GM21825 (cell line): ENCODE data around the gene APOL5.
"Not testable (repeated sequence)": the region's sequence is repeated elsewhere in the genome, so short reads cannot be mapped to it uniquely, and the experiment has no call there.

ENCODE experiments used
- ATAC-seq: cut with Tn5 transposase; IDR thresholded peaks from one replicate; pipeline ENCODE4 v1.9.1; 2021; ENCODE audit warnings: mild to moderate bottlenecking, moderate library complexity; ENCODE audit not compliant: unreplicated experiment

Gene APOL5

DNA sequence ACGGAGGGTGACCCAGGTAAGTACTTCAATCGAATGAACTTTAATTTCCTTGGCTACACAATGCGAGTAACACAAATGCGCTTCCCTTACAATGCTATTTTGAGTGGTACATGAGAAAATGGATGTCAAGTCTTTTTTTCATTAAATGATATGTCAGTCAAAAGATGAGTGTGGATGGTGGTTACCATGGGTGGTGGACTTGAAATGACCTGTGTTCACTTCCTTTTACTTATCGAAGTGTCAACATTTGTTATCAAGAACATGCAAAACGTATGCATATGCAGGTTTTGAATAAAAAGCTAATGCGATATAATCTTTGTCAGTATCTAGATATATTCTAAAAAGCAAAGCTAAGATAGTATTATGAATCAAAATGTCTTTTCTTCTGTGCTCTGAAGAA lies 8.8 kb upstream of the APOL5 start:
- no peak for ATAC-seq

DNA sequence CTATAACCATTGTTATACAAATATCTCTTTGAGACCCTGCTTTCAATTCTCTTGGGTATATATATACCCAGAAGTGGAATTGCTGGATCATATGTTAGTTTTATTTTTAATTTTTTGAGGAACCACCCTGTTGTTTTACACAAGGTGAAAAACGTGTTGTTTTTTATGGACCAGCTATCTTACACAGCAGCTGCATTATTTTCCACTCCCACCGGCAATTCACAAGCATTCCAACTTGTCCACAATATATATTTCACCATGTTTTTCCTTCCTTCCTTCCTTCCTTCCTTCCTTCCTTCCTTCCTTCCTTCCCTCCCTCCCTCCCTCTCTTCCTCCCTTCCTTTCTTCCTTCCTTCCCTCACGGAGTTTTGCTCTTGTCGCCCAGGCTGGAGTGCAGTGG lies 6.3 kb upstream of the APOL5 start:
- no peak for ATAC-seq

DNA sequence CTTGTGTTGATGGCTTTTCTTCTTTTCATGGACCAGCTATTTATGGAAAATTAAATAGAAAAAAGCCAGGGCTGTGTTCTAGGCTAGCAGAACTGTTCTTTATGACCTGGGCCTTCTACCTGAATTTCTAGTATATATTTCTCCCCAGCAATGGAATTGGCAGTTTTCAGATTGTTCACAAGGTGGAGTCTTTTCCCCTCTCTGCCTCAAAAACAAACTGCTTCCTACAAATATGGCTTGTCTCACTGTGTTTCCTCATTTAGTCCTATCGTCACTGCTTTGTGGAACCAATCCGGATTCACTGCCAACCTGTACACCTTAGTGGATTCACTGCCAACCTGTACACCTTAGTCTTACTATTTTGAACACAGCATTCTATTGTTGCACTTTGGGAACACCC lies 5.0 kb upstream of the APOL5 start:
- no peak for ATAC-seq

DNA sequence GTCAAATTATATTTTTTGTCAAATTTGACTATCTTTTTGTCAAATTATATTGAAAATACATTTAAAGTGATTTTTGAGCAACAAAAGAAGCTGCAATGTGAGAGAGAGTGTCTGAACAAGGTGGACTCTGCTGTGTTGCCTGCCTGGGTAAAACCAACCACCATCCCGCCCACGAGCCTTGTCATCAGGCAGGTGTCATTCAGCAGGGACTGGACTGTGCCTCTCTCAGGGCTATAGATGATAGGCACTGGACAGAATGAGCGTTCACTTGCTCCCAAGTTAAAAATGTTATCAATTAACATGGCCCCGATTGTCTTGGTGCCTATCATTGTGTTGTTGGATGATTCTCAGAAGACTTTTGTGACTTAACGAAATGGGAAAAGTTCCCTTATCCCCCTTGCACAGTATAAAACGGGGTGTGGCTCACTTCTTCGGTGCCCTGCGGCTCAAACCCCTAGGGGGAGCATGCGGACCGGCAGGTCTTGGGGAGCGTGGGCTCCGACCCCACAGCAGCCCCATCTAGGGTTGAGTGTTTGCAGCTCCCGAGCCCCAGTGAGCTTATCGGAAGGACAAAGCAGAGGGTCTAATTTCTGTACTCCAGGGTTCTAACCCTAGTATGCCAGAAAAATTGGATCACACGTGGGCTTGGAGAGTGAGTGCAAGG lies 1.7 kb downstream of the APOL5 start:
- no peak for ATAC-seq

DNA sequence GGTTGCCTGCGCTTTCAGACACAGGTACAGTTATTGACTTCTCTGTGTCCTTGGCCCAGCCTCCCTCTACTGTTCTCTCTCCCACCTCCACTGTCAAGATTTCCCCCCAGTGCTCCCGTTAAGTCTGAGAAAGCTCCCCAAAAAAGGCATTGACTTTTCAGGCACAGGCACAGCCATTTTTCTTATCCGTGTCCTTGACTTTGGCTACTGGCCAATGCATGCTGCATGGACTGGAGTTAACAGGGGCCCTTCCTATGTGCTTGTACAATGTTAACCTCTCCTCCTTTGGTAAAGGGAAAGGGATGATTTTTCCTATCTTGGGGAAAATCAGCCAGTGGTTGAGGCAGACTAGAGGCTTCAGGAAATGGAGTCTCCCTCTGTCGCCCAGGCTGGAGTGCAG lies 4.3 kb downstream of the APOL5 start:
- no peak for ATAC-seq

DNA sequence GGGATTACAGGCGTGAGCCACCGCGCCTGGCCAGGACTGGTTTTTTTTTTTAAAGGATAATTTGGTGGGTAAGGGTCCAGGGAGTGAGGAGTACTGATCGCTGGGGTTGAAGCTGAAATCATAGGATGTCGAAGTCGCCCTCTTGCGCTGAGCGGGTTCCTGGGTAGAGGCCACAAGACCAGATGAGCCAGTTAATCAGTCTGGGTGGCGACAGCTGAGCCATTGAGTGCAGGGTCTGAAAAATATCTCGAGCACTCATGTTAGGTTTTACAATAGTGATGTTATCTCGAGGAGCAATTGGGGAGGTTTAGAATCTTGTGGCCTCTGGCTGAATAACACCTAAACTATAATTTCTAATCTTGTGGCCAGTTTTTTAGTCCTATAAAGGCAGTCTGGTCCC lies 7.8 kb downstream of the APOL5 start:
- no peak for ATAC-seq

DNA sequence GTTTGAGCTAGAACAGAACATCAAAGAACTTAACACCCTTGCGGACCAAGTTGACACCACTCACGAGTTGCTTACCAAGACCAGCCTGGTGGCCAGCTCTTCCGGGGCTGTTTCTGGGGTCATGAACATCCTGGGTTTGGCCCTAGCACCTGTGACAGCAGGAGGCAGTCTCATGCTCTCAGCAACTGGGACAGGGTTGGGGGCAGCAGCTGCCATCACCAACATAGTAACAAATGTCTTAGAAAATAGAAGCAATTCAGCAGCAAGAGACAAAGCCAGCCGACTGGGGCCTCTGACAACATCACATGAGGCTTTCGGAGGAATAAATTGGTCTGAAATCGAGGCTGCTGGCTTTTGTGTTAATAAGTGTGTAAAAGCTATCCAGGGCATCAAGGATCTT lies 8.7 kb downstream of the APOL5 start:
- ATAC-seq = no peak

DNA sequence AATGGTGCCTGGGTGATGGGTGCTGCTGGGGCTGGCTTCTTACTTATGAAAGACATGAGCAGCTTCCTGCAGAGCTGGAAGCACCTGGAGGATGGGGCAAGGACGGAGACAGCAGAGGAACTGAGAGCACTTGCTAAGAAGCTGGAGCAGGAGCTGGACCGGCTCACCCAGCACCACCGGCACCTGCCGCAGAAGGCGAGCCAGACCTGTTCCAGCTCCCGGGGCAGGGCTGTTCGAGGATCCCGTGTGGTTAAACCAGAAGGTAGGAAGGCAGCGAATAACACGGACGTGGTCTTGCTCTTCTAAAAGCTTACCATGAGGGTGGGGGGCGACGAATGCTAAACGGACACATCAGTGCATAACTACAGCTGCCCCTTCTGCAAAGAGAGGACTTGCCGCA lies 9.3 kb downstream of the APOL5 start:
- no peak for ATAC-seq

DNA sequence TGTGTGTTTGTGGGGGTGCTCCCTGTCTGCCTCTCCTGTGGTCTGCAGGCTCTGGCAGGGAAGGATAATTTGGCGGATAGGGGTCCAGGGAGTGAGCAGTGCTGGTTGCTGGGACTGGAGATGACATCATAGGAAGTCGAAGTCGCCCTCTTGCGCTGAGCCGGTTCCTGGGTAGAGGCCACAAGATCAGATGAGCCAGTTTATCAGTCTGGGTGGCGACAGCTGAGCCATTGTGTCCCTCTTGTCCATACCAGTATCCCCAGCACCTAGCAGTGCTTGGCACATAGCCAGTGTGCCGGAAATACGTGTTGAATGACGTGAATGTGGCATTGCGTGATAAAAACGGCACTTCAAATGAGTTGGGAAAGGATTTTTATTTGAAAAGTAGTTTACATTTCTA lies 9.8 kb downstream of the APOL5 start:
- no peak for ATAC-seq

DNA sequence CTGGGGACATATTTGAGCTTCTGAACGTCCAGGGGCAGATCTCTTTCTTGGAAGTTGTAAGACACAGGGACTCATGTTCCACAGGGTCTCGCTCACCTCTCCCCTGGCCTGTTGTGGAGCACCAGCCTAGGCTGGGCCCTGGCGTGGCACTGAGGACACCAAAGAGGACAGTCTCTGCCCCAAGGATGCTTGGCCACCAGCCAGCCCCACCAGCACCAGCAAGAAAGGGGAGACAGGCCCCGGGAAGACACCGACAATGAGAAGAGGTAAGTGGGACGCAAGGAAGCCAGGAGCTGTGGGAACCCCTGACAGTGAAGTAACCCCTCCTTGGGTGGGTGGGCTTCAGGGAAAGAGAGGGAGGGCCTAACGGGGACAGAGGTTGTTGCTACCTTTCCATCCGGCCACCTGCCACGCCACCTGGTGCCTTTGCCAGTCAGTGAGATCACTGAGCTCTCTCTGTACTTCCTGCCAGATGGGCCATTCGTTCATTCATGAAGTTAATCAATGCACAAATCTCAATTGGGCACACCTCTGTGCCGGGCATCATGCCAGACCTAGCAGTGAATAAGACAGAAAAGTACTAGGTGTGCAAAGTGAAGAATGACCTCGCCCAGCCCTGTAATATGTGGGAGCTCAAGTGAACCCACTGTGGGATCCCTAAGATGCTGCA lies 11.1 kb downstream of the APOL5 start:
- no peak for ATAC-seq

DNA sequence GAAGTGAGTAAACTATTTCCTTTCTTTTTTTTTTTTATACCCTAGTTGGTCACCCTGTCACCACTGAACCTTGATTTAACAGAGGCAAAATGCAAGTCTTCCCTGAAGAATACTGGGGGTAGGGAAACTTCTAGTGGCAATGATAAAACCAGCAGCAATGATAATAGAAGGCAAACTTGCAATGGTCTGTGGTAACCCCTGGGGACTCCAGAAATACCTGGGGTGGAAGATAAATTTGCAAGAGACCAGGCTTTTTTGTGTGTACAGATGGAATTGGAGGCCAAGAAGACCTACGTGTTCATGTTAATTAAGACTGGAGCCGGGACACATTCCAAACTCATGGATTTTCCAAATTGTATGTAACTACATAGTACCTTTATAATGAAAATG lies 11.6 kb downstream of the APOL5 start:
- ATAC-seq = no peak

DNA sequence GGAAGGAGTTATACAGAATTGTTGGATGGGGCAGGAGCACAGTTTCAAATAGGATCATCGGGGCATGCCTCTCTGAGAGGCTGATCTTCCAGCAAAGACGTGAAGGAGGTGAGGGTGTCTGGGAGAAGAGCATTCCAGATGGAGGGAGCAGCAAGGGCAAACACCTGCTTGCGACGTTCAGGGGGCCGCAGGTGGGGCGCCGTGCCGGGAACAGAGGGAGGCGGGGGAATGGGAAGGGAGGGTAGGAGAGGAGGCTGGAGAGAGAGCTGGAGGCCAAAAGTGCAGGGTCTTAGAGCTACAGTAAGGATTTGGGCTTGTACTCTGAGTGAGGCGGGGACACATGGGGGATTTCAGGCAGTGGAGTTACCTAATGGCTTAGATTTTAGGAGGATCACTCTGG lies 13.6 kb downstream of the APOL5 start:
- no peak for ATAC-seq

DNA sequence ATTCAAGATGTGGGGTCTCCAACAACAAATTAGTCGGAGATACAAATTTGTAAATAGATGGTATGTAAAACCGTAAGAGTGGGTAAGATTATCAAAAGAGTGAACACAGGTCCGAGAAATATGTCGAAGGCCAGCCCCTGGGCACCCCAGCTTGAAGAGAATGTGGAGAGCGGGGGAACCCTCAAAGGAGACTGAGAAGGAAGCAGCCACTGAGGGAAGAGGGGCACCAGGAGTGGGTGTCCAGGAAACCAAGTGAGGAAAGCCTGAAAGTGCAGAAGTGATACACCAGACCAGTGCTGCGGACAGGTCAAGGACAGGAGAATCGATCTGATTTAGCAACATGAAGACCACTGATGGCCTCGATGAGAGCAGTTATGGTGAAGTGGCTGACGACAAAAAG lies 14.4 kb downstream of the APOL5 start:
- no peak for ATAC-seq

DNA sequence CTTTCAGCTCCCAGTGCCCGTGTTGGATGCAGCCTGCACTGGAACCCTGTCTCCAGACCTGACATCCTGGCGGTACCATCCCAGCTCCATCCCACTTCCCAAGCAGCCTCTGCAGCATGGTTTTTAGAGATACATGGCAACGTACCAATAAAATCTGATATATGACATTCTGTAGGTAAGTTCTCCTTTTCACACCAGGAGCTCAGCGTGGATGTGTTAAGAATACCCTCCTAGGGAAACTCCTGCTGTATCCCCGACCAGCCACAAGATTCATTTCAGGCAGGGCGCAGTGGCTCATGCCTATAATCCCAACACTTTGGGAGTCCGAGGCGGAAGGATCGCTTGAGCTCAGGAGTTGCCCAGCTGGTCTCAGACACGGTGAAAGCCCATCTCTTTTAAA lies 15.4 kb downstream of the APOL5 start:
- ATAC-seq = no peak

DNA sequence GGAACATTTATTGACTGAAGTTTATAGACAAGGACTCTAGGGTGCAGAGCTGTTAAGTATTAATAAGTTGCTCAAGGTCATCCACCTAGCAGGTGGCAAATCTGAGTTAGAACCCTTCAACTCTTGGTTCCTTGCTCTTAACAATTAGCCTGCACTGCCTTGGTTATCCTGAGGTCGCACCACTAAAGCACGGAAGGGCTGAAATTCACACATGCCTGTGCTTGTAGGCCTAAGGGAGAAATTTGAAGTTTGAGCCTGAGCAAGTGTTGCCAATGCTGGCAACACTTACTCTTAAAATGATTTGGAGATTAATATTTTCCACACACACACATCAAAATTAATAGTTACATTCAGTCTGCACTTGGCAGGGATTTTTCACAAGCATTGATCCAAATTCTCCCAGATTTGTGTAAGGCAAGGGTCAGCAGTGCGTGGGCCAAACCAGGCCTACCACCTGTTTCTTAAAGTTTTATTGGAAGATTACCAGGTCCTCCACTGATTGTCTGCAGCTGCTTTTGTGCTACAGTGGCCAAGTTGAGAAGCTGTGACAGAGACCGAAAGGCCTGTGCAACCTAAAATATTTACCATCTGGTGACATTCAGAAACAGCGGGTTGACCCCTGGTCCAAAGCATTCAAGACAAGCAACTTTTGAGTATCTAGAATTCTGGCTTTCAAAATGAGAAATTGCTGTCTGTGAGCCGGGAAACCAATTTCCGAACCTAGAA lies 16.3 kb downstream of the APOL5 start:
- ATAC-seq = no peak

DNA sequence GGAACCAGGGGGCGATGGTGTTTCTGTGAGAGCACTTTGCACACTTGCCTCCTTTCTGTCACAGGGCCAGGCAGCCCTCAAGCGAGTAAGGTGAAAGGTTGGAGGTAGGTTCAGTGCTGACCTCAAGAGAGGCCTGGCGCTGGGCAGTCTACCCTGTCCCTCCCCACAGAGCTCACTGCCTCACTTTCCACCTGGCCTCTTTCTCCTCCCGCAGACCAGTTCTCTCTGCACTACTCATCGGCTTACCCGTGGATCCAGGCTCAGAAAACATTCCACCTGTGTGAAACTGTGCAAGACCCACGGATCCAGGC lies 16.8 kb downstream of the APOL5 start:
- ATAC-seq = no peak

DNA sequence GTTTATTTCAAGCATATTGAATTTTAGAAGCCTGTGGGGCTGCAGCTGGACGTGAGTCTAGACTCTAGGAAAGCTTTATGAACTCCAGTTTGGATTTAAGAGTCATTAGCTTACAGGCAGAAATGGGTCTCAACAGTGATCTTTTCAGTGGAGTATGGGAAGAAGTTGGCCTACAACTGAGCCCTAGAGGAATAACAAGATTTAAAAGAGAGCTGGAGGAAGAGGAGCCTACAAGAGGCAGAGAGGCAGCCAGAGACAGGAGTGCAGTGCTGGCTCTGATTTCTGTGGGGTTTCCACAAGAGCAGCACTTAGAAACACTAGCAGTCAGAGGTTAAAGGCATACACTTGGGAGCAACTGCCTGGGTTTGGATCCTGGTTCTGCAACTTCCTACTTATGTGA lies 17.9 kb downstream of the APOL5 start:
- no peak for ATAC-seq

DNA sequence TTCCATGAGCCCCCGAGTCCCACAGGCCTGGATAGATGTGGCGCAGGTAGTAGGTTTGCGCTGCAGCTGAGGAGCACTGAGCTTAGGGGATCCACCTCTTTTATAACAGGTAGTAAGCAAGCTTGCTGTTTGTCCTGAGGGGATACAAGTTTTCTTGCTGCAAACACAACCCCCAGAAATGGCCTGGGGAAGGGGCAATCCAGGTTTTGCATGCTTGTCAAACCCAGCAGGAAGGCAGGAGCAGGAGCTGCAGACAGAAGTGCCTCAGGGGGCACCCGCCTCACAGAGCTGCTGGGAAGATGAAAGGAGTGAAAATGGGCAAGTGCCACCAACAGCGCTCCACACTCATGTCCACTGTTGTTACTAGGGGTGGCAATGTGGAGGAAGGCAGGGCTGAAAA lies 18.5 kb downstream of the APOL5 start:
- no peak for ATAC-seq

DNA sequence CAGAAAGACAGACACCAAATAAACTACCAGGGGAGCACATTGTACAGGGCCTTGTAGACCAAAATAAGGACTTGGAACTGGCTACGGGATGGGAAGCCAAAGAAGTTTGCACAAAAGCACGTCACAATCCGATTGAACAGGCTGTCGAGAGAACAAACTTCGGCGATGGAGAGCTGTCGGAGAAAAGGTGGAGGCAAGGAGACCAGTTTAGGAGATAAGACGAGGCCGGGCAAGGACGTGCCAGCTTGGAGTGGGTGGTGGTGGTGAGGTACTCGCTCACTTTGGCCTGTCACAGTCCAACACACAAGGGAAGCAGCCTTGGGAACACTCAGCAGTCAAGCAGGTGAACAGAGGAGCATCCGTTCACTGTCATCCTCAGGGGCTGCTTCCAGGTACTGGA lies 19.0 kb downstream of the APOL5 start:
- ATAC-seq = no peak

DNA sequence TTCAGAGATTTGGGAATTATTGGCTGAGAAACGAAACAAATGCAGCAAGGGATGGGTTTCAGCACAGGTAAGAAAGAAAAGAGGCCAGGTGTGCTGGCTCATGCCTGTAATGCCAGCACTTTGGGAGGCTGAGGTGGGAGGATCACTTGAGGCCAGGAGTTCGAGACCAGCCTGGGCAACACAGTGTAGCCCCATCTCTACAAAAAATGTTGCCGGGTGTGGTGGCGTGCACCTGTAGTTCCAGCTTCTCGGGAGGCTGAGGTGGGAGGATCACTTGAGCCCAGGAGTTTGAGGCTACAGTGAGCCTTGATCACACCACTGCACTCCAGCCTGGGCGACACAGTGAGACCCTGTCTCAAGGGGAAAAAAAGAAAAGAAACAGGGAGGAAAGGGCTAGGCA lies 20.2 kb downstream of the APOL5 start:
- not testable (repeated sequence) for ATAC-seq

DNA sequence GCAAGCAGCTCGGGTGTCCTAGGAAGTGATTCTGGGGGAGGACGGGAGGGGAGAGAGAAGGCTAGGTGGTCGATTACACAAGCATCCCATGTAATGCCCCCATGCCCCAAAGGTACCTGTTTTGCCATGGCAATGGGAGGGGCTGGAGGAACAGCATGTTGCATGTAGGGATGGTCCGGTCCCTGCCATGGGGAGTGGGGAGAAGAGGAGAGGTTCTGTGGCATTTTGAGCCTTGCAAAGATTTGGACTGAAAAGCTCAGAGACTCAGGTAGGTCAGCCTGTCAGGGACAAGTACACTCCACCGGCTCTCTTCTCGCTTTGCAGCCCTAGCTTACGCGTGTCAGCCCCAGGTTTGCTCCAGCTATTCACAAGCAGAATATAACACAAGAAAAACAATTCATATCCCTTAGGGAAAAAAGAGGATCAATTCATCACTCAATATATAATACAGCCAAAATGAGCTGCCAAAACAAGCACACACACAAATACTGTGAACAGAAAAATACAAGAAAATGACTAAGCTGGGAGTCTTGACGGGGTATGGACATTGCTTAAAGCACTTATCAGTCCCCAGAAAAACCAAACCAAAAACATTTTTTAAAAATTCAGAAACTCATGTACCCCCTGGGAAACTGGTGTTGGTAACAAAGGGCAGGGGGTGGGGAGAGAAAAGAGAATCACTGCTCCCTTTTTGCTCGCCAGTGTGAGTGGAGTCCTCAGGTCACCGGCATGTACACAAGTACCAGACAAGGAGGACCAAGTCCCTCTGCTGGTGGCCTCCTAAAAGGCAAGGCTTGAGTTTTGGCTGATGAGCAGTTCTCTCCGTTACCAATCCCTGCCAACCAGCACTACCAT lies 21.6 kb downstream of the APOL5 start:
- no peak for ATAC-seq

DNA sequence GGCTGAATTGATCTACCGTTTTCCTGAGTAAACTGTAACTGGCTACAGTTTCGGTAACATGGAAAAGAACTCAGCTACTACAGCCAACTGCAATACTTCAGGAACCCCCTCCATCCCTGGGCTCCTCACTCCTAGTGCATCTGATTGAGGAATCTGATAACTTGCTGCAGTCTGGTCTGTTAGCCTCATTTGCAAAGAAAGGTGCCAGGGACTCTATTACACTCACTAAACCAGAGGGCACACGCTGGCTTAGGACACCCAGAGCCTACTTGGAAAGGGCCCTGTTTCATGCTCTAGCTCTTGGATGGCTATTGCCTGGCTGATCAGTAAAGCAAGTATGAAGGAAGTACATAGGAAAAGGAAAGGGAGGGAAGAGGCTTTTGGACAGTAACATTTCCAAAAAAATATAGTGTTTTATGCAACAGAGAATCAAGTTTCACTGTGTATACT lies 22.3 kb downstream of the APOL5 start:
- ATAC-seq = no peak
